K562 (cell line): ENCODE data around the gene HACL1. TPM values are rescaled to one million over a fixed set of nuclear protein-coding genes. Genes with fewer than 3 reads are reported as not detected.

Experiments
- ATF4 ChIP-seq: fragments of 450-650 bp; formaldehyde crosslinking; IDR thresholded peaks from 2 replicates; pipeline ENCODE4 v1.4.0; 2022; ENCODE audit warnings: mild to moderate bottlenecking, moderate library complexity
- FOXO4 ChIP-seq: fragments of 450-650 bp; formaldehyde crosslinking; IDR thresholded peaks from 2 replicates; pipeline ENCODE4 v1.4.0; 2020; ENCODE audit warnings: mild to moderate bottlenecking, moderate library complexity
- TCF7L2 ChIP-seq: fragments of 150-350 bp; IDR thresholded peaks from 2 replicates; pipeline ENCODE4 v1.6.1; 2016; ENCODE audit warnings: low read depth, mild to moderate bottlenecking, low read length, moderate library complexity
- ZBTB40 ChIP-seq, 2 experiments: fragments of 450-650 bp in 1 of 2; sonication (generic) in 1 of 2; formaldehyde crosslinking in 1 of 2; IDR thresholded peaks; 2 replicates each; pipeline versions ENCODE4 v1.7.1 to v1.9.0; 2016 to 2022; ENCODE audit warnings: inconsistent platforms in 1 of 2, mild to moderate bottlenecking in 1 of 2, missing genetic modification reagents in 1 of 2
- ZNF274 ChIP-seq: IDR thresholded peaks from 2 replicates; pipeline ENCODE4 v1.6.1; 2011; ENCODE audit warnings: low read depth, mild to moderate bottlenecking, low read length, moderate library complexity, borderline replicate concordance
- polyA plus RNA-seq, 8 experiments: library from polyadenylated mRNA; depleted of rRNA in 4 of 8; stranded (reverse) in 5 of 8; unstranded in 3 of 8; fragments of >200 nt; fragmentation: Nextera tagmentation in 2 of 8; fragmentation: Illumina TruSeq in 1 of 8; extraction: Ambion mirVana in 2 of 8; extraction: Trizol in 1 of 8; gene quantifications; 2 replicates each; pipeline versions ENCODE4 v1.2.1 to v1.2.3, GENCODE V29; 2011 to 2014; ENCODE audit warnings: inconsistent platforms in 1 of 8, missing spikeins in 1 of 8
- total RNA-seq, 7 experiments: library from RNA; depleted of rRNA in 6 of 7; stranded (reverse); fragments of >200 nt in 6 of 7; fragmentation: Illumina TruSeq in 2 of 7; extraction: Trizol in 2 of 7; gene quantifications; 2 replicates each; pipeline versions ENCODE4 v1.2.1 to v1.2.3, GENCODE V29; 2011 to 2021; ENCODE audit warnings: low replicate concordance in 1 of 7

HACL1 gene
- total and polyA plus RNA-seq, 9 of the 15 experiments (the other 6 are each of a cell fraction or from before 2014, with no cell fraction given), result 18.9 to 61.5 (median 30.5) TPM

DNA sequence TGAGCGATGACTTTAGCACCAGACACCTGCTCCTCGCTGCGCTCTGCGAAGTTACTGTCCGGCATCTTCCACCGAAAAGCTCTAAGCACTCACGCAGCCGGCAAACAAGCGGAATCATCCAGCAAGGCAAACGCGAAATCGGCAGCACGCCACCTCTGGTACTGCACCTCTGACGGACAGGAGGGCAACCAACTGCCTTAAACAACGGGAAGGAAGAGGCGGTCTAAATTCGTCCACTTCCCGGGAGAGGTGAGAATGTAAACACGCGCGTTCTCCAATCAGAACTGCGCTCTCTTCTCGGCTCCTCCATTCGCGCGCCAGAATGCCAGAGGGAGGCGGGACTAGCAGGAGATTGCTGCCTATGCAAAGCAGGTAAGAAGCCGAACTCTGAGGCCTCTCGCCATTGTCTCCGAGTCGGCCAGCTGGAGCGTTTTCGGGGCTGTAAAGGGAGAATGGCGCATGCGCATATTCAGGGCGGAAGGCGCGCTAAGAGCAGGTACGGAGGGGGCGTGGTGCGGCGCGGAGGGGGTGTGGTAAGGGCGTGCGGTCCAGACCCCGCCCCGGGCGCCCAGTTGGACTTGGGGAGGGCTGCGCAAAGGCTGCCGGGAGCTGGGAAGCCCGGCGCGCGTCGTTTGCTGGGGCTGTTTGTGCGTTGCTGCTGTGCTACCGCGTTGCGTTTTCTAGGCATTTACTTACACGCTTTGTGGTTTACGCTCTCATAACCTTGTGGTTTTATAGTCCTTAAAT lies at the start of gene HACL1, which contains the start of gene BTD (continued):
- TF ChIP-seq ATF4 (CRISPR knock-in tag) (no peak), FOXO4 (CRISPR knock-in tag) (no peak), ZNF274 (no peak), TCF7L2 (no peak), ZBTB40 (IDR thresholded peaks at IDR 0.05) (peak; percentile 97), ZBTB40 (CRISPR knock-in tag; IDR thresholded peaks at IDR 0.05) (no peak)
